ENCODE data around the gene LCOR.
"Not testable (repeated sequence)": the region's sequence is repeated elsewhere in the genome, so short reads cannot be mapped to it uniquely, and the experiment has no call there.

The LCOR gene

GRCh38 chr10:96943161-96943560 is 111.1 kb downstream of the LCOR start:
- ATAC-seq, result not testable (repeated sequence)

- no peak for ATAC-seq
Measured at GRCh38 chr10:96947036-96947435, 114.9 kb downstream of the LCOR start.

GRCh38 chr10:96949039-96949683 is 117.1 kb downstream of the LCOR start:
- no peak for ATAC-seq

DNA sequence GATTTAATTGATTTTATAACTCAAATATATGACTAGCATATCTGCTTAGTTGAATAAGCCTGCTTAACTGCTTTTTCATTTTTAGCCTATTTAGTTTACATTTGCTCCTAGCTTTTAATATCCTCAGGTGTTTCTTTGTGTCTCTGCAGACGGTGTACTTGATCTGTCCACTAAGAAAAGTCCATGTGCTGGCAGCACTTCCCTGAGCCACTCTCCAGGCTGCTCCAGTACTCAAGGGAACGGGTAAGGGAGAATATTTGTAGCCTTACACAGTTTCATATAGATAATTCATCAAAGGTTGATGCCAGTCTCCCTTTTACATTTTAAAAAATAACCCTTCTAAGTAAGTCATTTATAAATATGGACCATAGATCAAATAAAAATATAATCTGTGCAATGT is 119.9 kb downstream of the LCOR start:
- ATAC-seq, result no peak

GRCh38 chr10:96955794-96956193 is 123.7 kb downstream of the LCOR start:
- no peak for ATAC-seq

- no peak for ATAC-seq
Measured at GRCh38 chr10:96958071-96958470, 126.0 kb downstream of the LCOR start.

DNA sequence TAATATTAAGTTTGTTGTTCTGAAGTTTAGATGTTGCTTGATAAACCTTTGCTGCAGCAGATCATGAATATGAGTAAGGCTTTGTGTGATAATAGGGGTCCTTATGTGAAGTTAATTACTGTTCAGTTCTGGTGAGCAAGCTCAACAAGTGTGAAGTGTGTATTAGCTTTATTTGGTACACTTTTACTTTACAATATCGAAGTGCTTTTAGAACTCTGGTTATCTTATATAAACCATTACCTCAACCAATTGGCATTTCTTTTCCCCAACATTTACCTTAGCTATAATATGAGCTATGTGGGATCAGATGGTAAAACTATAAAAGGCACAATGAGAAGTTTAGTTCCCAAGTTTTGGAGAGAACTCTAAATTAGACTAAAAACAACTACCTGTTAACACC is 127.6 kb downstream of the LCOR start:
- no peak for ATAC-seq

- ATAC-seq, result peak; percentile 55 to 65
Measured at GRCh38 chr10:96960872-96961271, 128.8 kb downstream of the LCOR start.

DNA sequence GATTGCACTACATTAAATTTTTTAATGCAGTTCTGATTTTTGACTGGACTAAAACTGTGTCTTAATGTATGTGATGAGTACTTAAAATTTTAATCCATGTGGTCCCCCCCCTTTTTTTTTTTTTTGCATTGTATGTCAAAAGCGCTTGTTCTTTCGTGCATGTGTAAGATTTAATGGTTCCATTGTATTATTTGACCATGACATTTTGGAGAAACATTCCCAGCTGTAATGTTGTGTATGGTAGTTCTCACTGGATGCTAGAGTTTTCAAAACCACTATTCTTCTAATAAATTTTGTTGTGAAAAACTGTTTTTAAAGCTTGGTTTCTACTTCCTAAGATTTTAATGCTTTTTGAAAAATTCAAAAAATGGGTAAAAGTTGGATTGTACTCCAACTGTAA is 132.0 kb downstream of the LCOR start:
- ATAC-seq, result no peak

- ATAC-seq, result no peak
Measured at GRCh38 chr10:96967847-96968246, 135.7 kb downstream of the LCOR start.

DNA sequence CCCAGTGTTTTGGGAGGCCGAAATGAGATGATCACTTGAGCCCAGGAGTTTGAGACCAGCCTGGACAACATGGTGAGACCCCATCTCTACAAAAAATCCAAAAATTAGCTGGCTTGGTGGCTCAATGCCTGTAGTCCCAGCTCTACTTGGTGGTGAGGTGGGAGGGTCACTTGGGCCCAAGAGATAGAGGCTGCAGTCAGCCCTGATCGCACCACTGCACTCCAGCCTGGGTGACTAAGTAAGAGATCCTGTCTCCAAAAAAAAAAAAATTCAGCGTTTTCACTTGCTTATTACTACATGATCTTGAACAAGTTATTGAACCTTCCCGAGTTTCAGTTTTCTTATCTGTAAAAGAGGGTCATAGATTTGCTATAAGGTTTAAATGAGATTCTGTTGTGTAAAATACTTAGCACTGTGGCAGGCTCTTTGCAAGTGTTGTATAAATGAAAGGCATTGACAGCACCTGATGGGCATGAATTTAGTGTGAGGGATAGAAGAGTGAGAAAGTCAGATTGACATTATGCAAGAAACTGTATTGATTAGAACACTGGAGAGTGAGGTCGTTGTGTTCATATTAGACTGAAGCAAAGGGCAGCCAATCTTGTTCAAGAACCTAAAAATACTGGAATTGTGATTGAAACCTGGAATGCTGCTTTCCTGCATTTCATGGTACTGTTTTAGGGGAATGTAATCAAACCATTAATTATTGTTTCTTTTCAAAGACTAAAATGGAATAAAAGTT is 136.8 kb downstream of the LCOR start:
- no peak for ATAC-seq

- ATAC-seq, result no peak
Measured at GRCh38 chr10:96971324-96971723, 139.2 kb downstream of the LCOR start.

DNA sequence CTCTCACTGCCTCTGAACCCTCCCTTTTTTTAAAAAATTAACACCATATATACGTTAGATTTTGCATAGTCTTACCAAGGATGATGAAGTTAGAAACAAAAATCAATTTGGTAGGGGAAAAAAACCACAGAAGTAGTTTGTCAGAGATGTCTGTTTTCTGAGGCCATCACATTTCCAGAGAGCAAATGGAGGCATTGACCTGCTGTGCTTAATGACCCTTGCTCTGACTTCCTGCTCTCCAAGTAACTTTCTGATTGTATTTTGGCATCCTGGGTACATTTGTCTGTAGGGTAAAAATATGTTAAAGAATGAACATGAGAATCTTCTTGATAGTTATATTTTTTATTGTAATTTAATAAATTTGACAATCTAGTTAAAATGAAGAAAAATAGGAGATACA is 140.2 kb downstream of the LCOR start:
- no peak for ATAC-seq

DNA sequence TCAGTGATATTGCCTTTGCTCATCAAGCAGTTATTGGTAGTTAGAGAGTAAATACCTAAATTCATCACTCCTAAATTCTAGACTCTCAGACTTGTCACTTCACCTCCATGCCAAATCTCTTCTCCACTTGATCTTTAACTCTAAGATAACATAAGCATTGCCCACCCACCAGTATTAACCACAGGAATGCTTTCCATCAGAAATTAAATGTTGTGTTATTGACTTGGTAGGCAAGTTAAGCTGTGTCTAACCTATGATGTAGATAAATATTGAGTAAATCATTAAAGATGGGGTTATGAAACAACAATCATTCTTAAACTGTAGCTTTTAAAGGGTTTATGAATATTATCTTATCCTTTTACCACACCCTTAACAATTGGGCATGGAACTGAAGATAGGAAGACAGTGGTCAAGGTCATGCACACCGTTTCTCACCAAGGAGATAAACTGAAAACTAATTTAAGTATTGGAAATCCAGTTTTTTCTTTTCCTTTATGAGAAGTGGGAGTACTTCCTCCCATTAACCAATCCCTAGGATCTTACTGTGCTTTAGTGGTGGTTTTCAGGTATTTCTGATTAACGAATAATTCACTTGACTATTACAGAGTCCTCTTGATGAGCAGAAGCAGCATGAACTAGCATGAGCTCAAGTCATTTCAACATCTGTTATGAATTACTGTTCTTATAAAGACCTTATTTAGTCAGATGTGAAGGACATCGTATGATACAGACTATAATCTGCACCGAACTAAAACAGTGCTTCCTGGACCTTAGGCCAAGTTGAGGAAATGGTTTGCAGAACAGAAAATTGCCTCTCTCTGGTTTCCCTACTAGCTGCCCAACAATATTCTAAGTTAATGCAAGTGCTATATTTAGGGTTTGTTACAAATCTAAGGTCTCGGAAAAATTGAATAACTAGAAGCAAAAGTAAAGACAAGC is 142.0 kb downstream of the LCOR start:
- ATAC-seq, result no peak

GRCh38 chr10:96975136-96975535 is 143.0 kb downstream of the LCOR start:
- no peak for ATAC-seq

DNA sequence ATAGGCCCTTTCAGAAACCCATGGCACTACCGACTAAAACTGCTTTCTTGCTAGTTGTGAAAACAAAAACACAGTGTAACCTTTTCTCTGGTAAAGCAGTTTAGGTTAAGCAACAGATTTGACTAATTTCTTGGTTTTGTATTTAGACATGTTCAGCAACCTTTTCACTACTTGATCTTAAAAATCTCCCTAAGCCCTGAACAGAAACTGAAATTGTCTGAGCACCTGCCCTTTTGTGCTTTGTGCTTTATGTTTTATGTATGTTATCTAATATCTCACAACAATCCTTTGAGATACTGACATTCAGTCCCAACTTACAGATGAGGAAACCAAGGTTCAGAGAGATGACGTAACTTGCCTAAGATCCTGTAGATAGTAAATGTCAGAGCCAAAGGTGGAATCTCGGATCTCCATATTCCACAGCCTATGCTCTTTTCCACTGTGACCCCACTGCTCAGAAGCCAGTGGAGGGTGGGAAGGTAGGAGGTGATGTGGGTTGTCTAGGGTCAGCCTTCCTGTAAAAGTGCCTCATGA is 146.6 kb downstream of the LCOR start:
- peak; percentile 82 to 90 for ATAC-seq

DNA sequence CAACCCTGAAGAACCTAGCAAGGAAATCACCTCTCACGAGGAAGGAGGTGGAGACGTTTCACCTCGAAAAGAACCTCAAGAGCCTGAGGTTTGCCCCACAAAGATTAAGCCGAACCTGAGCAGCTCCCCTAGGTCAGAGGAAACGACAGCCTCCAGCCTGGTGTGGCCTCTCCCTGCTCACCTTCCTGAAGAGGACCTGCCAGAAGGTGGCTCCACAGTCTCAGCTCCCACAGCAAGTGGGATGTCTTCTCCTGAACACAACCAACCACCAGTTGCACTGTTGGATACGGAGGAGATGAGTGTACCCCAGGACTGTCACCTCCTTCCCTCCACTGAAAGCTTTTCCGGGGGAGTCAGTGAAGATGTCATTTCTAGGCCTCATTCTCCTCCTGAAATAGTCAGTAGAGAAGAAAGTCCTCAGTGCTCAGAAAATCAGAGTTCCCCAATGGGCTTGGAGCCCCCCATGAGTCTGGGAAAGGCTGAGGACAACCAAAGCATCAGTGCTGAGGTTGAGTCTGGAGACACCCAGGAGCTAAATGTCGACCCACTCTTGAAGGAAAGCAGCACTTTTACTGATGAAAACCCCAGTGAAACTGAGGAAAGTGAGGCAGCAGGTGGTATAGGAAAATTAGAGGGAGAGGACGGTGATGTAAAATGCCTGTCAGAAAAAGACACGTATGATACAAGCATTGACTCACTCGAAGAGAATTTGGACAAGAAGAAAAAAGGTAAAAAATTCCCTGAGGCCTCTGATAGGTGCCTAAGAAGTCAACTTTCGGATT is 150.2 kb downstream of the LCOR start:
- no peak for ATAC-seq

DNA sequence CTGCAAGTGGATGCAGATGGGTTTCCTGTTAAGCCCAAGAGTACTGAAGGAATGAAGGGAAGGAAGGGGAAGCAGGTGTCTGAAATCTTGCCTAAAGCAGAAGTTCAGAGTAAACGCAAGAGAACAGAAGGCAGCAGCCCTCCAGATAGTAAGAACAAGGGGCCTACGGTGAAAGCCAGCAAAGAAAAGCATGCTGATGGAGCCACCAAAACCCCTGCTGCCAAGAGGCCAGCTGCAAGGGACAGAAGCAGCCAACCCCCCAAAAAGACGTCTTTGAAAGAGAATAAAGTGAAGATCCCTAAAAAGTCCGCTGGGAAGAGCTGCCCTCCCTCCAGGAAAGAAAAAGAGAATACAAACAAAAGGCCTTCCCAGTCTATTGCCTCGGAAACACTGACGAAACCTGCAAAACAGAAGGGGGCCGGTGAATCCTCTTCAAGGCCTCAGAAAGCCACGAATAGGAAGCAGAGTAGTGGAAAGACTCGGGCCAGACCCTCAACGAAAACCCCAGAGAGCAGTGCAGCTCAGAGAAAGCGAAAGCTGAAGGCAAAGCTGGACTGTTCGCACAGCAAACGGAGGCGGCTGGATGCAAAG is 152.5 kb downstream of the LCOR start:
- ATAC-seq, result no peak

- ATAC-seq, result no peak
Measured at GRCh38 chr10:96986200-96986856, 154.2 kb downstream of the LCOR start.

DNA sequence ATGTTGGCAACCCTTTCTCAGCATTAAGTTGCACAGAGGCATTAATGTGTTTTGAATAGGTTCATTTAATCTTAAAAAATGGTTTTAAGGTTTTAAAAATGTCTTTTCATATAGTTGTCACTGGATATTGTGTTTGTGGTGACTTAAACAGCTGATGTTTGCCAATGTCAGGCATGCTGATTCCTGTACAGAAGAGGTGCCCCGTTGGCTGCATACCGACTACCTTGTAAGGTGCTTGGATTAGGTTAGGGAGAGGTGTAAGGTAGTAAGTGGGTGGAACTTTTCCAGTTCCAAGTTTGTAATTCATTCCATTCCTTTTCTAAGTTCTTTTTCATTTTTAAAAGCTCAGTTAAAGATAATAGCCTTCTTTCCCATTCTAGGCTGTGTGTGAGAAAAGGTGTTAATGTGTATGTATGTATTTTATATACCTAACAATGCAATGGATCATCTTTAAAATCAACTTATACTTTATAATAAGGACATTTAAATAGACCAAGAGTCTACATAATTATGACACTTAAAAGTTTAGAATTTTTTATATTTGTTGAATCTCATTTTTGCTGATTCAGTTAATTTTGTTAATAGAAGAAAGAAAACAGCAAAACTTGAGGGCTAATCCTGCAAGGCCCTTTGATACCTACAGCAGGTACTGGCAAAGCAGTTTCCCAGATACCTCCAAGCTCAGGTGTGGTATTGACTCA is 155.2 kb downstream of the LCOR start:
- no peak for ATAC-seq

GRCh38 chr10:96987842-96988175 is 155.7 kb downstream of the LCOR start:
- ATAC-seq, result no peak

Measured in activated CD4-positive, CD25-positive, alpha-beta regulatory T cell treated with anti-CD3 and anti-CD28 coated beads, Interleukin-2, amount 50 U/mL, for 24 hours (primary cell).